Measurements from ENCODE around the gene ASB13.
"Not testable (repeated sequence)": the region's sequence is repeated elsewhere in the genome, so short reads cannot be mapped to it uniquely, and the experiment has no call there.

The ASB13 gene

DNA sequence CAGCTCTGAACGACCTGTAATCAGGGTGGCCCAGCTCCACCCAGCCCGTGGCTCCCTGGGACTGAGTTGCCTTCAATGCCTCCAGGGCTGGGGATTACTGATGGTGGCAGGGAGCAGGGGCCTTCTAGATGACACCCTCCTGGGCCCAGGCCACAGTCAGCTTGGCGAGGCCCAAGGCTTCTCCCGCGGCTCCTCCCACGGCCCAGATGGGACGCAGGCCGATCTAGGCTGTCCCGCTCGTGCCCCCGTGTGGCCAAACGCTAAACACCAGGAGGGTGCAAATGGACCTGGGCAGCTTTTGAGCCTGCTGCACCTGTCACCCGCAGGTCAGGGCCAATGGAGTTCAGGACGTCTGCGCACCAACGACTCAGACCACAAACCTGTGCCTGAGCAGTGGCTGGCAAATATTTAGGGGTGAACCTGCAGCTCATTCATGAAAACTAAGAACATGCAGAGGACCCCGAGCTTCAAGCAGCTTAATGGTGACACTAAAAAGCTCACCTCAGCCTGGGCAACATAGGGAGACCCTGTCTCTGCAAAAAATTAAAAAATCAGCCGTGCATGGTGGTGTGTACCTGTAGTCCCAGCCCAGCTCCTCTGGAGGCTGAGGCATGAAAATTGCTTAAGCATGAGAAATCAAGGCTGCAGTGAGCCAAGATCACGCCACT is 43.2 kb downstream of the ASB13 start:
- DNase-seq (ENCODE audit: low read depth in 2 of 2): peak; percentile 49 to 70

DNA sequence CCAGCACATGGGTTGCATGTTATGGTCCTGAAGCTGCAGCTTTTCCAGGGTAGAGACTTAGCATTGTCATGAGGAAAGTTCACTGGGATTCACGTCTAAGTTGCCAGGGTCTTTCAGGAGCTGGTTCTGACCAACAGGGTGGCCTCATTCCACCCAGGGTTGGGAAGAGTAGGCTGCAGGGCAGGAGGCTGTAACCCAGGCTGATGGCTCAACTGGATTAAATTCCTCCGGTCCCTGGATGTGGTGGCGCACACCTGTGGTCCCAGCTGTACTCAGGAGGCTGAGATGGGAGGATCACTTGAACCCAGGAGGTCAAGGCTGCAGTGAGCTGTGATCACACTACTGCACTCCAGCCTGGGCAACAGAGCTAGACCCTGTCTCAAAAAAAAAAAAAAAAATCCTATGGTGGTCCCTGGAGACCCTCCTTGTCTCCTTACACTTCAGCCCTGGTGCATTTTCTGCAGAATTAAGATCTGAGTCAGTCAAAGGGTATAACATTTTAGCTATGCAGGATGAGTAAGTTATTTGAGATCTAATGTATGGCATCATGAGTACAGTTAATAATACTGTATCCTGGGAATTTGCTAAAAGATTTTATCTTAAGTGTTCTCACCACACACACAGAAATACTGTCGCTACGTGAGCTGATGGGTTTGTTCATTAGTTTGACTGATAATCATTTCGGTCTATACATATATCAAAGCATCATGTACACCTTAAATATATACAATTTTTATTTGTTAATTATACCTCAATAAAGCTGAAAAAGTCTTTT is 44.0 kb downstream of the ASB13 start:
- DNase-seq (ENCODE audit: low read depth in 2 of 2): no peak

DNA sequence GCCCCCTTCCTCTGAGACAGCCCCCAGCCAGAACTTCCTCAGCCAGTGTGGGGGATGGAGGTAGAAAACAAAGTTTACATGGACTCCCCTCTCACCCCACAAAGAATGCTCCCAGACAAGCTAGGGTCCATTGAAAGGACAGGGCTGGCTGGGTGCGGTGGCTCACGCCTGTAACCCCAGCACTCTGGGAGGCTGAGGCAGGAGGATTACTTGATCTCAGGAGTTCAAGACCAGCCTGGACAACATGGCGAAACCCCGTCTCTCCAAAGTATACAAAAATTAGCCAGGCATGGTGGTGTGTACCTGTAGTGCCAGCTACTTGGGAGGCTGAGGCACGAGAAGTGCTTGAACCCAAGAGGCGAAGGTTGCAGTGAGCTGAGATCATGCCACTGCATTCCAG is 45.0 kb downstream of the ASB13 start:
- not testable (repeated sequence) for DNase-seq (ENCODE audit: low read depth in 2 of 2)

DNA sequence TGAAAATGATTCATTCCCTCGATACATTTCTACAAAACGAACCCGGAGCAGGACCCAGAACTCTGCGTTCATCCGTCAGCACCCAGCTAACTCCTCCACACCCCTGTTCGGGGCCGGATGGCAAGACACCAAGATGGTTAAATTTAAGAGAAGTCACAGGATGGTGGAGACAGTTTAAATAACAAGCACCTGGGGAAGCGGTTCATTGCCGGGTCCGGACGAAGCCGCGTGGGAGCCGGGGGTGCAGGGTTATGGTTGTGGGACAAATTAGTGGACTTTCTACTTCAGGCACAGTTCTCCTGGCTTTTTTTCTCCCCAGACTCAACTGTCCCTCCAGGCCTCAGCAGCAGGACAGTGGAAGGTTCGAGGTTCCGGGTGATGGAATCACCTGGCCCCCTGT is 45.4 kb downstream of the ASB13 start:
- DNase-seq (ENCODE audit: low read depth in 2 of 2): no peak

DNA sequence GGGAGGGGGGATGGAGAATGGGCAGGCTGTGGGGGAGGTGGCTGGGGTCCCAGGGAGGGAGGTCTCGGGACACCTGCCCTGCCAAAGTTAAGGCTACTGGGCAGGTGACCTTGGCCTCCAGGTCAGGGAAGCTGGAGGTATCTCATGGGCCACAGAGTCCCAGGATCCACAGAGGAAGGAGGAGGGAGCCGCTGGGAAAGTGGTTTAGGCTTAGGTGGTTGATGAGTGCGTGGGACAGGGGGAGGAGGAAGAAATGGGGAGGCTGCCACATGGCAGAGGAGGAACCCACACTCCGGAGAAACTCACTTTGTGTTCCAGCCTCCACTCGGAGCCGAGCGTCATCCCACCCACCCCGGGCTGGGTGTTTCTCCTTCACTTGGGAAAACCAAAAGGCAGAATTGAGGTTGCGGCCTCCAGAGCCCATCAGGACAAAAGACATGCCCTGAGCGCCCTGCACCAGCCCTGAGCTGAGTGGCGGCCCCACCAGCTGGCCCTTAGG is 46.1 kb downstream of the ASB13 start:
- DNase-seq (ENCODE audit: low read depth in 2 of 2): no peak

DNA sequence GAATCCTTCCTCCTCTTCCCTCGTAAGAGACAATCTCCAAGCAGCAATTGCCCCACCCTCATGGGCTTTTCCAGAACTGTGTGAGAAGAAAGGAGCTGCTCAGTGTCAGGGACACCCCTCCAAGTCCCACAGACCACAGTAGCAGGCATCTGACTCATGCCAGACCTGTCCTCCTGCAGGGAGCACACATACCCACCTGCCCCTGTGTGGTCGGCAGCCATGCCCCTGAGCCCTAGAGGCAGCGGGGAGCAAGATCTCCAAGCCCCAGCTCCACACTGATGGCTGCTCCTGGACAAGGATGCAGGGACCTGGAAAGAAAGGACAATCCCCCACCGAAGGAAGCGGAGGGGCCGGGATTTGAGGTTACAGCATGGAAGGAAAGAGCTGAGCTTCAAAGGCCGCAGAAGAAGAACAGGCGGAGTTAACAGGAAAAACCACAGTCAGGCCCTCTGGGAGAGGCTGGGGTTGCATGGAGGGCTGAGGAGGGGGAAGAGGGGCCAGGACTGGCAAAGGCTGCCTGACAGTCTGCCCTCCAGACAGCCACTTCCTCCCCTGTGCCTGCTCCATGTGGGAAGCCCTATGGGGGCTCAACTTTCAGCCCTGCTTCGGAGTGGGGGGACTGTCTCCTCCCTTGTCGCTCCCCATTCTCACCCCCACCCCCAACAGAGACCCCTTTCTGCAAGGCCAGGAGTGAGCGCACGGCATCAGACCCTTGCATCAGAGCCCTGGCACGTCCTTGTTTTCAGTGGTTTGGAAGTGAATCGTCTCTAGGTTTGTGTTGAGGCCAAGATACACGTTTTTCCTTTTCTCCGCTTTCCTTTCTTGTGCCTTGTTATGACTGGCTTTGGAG is 46.8 kb downstream of the ASB13 start:
- DNase-seq (ENCODE audit: low read depth in 2 of 2): no peak

DNA sequence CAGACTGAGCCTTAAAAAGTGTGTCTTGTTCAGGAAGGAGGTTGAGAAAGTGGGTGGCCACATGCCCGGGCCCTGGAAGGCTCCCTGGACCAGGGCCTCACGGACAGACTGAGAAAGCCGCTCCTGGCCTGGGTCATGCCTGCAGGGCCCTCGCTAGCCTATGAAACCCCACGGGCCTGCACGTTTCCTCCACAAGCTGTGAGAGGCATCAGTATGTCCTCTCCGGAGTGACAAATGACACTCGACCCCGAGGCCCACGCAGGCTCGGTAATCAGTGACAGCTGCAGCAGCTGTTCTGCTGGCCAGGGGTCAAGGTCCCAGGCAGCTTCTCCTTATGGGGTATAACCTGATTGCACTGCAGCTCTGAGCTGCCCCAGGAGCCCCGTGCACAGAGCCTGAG is 47.6 kb downstream of the ASB13 start:
- DNase-seq (ENCODE audit: low read depth in 2 of 2): no peak

DNA sequence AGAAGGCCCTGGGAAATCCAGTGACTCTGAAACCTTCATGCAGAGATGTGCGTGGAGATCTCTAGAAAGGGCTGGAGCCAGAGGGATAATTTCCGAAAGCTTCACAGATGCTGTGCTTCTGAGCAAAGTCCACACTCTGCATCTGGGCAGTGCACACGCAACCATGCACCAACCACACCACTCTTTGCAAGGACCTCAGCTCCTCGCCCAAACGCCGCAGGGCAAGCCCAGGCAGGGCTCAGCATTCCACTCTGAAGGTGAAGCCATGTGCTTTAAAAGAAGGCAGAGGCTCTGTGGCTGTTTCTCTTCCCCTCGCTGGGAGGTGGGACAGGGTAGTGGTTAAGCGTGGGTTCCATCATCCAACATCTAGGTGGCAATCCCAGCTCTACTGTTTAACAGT is 48.4 kb downstream of the ASB13 start:
- no peak for DNase-seq (ENCODE audit: low read depth in 2 of 2)

DNA sequence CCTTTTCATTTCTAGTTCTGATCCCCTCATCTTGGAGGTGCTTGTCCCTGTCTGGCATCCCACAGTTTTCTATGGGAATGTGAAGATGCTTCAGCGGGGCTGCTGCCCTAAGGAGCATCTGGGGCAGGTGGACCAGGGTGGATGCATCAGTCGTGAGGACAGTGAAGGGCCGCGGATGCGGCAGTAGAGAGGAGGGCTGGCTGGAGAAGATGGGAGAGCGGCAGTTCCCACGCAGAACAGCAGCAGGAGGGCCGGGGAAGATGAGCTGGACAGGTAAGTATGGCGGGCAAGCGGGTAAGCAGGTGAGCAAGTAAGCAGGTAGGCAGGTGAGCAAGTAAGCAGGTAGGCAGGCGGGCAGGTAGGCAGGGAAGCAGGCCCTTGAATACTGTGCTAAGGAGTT is 48.9 kb downstream of the ASB13 start:
- DNase-seq (ENCODE audit: low read depth in 2 of 2): no peak

DNA sequence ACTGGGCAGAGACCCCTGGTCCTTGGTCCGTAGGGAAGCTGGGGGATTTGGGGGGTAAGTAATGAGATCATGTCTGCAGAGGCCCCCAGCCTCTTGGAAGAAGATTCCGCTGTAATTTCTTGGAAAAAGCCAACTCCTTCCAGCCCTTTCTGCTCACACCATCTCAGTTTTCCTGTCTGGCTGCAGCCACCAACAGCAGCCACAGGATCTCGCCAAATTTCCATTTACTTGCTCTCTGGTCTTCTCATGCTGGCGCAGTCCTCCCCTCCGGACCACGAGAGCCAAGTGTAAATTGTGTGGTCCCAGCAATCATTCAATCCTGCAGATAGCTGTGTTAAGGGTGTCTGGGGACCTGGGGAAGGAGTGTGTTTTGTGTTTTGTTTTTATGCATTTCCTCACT is 49.6 kb downstream of the ASB13 start:
- DNase-seq (ENCODE audit: low read depth in 2 of 2): no peak

DNA sequence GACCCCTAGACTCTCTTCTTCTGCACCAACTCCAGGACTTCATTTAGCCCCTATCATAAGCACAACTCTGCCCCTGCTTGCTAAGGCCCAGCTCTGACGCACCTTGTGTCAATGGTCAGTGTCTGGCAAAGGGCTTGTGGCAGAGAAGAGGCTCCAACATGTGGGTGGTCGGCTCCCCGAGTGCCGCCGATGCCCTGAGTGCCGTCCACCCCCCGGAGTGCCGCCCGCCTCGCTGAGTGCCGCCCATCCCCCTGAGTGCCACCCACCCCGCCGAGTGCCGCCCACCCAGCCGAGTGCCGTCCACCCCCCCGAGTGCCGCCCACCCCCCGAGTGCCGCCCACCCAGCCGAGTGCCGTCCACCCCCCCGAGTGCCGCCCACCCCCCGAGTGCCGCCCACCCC is 50.3 kb downstream of the ASB13 start:
- DNase-seq (ENCODE audit: low read depth in 2 of 2): no peak

DNA sequence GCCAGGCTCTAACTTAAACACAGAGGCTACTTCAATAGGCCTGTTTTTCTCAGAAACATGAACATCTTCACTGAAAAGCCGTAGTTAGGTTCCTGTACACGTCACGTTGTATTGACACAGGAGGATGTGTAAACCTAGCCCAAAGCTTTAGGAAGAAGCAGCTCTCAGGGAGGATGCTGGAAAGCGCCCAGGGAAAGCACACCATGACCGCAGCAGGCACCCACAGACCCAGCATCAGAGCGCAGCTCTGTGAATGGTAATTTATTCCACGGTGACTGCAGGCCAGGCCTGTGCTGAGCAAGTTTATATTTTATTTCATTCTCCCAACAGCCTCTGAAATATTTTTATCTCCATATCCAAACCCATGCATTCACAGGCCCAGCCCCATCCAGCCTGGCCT is 51.1 kb downstream of the ASB13 start:
- no peak for DNase-seq (ENCODE audit: low read depth in 2 of 2)

DNA sequence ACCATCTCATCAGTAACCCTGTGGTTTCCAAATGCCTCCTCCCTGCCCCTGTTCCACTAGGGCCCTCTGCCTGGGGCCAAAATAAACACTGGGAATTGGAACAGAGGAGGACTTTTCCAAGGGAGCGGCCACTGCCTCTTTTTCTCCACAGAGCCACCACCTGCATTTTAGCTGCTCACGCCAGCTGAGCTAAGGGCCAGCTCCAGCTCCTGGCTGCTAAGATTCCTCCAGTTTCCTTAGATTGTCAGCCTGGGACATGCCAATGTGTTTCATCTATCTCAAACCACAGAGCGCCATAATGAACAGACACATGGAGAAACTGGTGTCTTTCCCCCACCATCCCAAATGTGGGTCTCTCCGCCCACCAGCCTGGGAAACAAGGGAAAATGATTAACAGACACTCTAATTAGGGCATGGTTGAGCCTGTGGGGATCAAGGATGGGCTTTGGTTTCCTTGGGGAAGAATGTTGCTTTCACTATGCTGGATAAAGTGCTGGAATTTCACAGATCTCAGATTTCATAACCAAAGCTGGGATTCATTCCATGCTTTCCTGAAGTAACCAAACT is 52.2 kb downstream of the ASB13 start:
- no peak for DNase-seq (ENCODE audit: low read depth in 2 of 2)

DNA sequence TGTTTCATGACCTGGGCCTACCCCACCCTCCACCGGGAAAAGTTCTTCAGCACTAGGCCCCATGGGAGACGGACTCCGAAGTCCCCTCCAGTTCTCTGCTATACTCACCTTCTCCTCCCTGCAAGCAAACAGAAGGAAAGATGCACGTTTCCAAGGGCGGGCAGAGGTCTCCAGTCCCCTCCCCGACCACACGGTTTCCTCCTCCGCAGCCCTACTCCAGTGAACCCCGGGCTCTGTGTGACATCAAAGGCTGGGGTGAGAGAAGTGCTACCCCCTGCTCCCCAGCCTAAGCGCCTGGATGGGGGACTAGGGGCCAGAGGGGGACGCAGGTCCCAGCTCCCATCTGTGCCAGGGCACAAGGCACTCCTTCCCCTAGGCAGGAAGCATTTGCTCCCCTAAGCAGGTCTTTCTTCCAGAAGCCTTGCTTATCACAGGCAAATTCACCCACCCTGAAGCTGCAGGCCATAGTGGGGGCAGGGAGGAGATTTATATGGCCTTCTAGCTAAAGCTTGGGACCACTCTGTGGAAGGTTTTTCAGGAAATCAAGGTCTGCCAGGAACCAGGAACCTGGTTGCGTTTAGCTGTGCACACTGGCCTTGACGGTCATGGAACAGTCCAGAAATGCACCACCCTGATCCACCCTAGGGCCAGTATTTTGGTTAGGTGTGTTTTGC is 52.8 kb downstream of the ASB13 start:
- DNase-seq (ENCODE audit: low read depth in 2 of 2): no peak

DNA sequence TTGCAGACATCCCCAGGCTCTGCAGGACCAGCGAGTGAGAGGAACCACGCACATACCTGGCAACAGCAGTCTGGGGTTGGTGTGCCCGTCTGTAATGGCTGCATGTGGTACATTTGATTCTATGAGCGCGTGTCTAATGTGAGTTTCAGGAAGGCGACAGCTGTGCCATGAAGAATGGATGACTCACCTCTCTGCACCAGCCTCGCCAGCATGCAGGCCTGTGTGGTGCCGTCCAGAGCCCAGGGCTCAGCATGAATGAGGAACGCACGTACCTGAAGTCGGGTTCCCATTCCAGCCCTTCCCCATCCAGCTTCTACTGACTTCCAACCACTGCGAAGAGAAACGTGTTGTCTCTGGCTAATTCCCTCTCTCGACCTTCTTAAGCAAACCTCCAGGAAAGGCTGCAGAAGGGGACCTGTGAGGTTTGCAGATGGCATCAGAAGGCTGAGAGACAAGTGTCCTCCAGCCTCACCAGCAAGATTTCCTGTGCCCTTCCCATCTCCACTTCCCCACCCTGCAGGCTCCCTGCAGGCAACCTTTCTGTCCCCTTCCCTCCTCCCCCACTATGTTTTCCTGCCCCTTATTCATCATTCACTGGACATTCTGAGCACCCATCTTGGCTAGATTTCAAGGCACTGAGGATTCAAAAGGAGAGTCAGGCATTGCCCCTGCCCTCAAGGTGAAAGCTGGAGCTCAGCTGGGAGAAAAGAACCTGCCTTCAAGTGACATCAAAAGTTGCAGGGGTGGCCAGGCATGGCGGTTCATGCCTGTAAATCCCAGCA is 54.3 kb downstream of the ASB13 start:
- no peak for DNase-seq (ENCODE audit: low read depth in 2 of 2)

DNA sequence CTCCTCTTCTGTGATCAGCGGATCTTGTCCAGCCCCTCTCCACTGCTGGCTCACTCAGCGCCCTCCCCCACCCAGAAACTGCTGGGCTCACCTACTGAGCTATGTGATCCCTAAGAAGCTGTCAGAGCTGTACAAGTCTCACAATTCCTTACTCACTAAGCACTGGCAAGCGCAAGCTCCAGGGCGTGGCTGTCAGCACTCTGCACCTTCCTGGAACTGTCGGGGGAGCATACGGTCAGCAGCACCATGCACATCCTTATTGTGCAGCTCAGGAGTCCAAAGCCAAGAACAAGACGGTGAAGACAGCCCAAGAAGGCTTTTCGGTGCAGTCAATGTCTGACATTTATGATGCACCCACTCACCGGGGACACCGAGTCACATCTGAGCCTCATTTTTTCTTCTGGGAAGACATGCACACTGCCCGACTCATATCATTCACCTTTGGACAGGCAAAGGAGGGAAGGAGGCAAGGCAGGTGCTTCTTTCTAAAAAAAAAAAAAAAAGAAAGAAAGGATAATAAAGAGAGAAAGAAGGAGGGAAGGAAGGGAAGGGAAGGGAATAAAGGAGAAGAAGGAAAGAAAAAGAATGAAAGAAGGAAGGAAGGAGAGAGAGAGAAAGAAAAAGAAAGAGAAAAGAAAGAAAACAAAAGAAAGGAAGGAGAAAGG is 56.3 kb downstream of the ASB13 start:
- no peak for DNase-seq (ENCODE audit: low read depth in 2 of 2)

DNA sequence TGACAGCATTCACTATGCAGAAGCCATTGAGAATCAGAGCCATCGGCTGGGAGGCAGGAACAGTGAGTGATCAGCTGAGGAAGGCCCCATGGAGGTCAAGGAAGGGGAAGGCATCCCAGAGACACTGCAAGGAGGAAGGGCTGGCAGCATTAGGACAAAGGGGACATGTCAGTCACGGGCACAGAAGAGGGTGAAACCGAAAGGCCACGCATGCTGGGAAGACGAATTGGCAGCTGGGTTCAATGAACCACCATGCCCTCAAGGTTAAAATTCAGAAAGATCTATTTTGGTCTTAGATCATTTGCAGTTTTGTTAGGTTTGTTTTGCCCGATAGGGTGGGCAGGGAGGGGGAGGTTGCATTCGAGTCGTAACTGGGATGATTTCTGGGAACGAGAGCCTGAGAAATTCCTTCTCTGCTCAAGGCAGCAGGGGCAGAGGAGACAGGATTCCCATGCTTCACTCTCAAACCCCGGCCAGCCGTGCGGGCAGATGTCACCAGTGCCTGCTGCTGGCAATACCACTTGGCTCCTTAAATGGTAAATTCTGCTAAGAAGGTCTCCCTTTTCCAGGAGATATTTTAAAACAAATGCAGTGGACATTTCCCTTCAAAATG is 57.7 kb downstream of the ASB13 start:
- no peak for DNase-seq (ENCODE audit: low read depth in 2 of 2)

DNA sequence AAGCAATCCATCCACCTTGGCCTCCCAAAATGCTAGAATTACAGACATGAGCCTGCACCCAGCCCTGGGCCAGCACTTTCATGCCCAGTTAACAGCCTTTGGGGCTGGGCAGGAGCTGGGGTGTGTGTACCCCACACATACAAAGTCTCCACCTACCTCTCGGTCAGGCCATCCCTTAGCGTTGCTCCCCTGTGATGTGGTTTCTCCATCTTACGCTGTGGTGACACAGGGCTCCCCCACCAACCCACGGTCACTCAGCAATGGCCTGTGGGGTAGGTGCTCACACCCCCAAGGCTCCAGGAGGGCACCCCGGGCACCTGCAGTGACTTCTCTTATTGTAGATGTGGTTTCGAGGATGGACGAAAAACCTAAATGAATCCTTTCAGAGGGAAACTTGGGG is 58.8 kb downstream of the ASB13 start:
- no peak for DNase-seq (ENCODE audit: low read depth in 2 of 2)

DNA sequence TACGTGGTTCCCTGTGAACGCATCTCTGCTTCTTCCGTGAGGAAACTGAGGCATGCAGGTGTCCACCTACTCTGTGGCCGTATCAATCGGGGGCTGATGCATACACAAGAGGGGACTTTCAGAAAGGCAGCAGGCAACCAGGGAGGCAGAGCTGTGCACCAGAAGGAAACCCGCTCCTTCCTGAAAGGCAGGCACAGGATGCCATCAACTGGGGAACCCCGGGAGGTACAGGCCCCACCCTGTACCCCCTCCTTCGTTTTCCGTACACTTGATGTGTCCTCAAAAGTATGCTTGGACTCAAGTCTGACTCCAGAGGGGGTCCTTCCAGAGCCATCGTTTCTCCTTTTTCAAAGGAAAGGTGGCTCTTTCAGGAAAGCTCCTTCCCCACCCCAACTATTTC is 59.5 kb downstream of the ASB13 start:
- no peak for DNase-seq (ENCODE audit: low read depth in 2 of 2)

DNA sequence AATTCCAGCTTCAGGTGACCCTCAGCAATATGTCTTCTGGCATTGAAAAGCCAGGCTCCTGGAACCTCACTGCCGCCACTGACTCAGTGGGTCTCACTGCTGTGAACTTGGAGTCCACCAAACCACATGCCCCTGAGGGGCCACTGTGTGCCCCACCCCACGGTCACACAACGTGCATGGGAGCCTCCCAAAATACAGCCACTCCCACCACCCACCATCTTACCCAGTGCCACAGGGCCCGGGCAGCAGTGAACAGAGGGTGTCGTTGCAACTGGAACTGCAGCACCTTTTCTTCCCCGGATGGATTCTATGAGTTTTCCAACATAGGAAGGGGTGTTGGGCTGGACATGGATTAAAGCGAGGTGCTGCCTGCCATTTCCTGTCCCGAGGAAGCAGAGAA is 60.1 kb downstream of the ASB13 start:
- no peak for DNase-seq (ENCODE audit: low read depth in 2 of 2)

All from stimulated activated CD4-positive, alpha-beta T cell treated with anti-CD3 and anti-CD28 coated beads, Interleukin-1b, Interleukin-23, amount 100 ng/mL, for 1 hour (primary cell).